Activated CD8-positive, alpha-beta memory T cell treated with anti-CD3 and anti-CD28 coated beads, Interleukin-2, amount 10 ng/mL, durations not matched to agents 7 days and 5 days (primary cell): ENCODE measurements around the gene RSPH6A. TPM values are rescaled to one million over a fixed set of nuclear protein-coding genes. Genes with fewer than 3 reads are reported as not detected.
A peak's percentile ranks its signal among the peaks of the same experiment; 100 is the strongest.

ENCODE experiments used
- ATAC-seq: fragments of 150-1000 bp; cut with Tn5 transposase; one replicate; pipeline ENCODE4 v1.10.0; 2021; ENCODE audit warnings: moderate library complexity
- CTCF ChIA-PET: fragments of 350-600 bp; sonication (Branson Sonifier 250); formaldehyde crosslinking; loops from one replicate; lab custom pipeline; 2021; ENCODE audit warnings: antibody characterized with exemption; lab: Charles Lee
- DNase-seq: peaks from one replicate; pipeline ENCODE4 v3.0.0-alpha.2; 2020
- H3K27ac Mint-ChIP-seq: one replicate; pipeline ENCODE4 v1.8.0; 2021; ENCODE audit warnings: mild to moderate bottlenecking, mixed read lengths
- H3K27me3 Mint-ChIP-seq: one replicate; pipeline ENCODE4 v1.8.0; 2021; ENCODE audit warnings: mixed read lengths
- H3K36me3 Mint-ChIP-seq: one replicate; pipeline ENCODE4 v1.8.0; 2021; ENCODE audit warnings: mild to moderate bottlenecking, mixed read lengths
- H3K4me1 Mint-ChIP-seq: one replicate; pipeline ENCODE4 v1.8.0; 2021; ENCODE audit warnings: mixed read lengths
- H3K4me3 Mint-ChIP-seq: one replicate; pipeline ENCODE4 v1.8.0; 2021; ENCODE audit warnings: mild to moderate bottlenecking, moderate library complexity, mixed read lengths
- H3K9me3 Mint-ChIP-seq: one replicate; pipeline ENCODE4 v1.8.0; 2022; ENCODE audit warnings: low read depth, mixed read lengths
- total RNA-seq, 2 experiments: library from RNA; stranded (reverse); gene quantifications; one replicate each; pipeline ENCODE4 v1.2.3, GENCODE V29; 2021

Gene RSPH6A
- under 1 TPM; 0.19 to 0.23 TPM for total RNA-seq

GRCh38 chr19:45814851-45815480 lies at the start of gene RSPH6A:
RSPH6A (minus strand) TSS chr19:45815308; CDS start chr19:45815176, 132 bp downstream.
- H3K4me1 Mint-ChIP-seq = peaks cover 13% of the 10 kb centered on the region
- H3K36me3 Mint-ChIP-seq = no peaks in the 10 kb centered on the region
- CTCF ChIA-PET = interaction anchor here (1.2 to 6.6 kb wide), 3 partner anchors 16 to 71 kb away, joined by 3 to 36 read pairs (median 21); partner anchors contain the start of genes IRF2BP1 and SIX5
- no peaks in the 10 kb centered on the region for H3K27me3 Mint-ChIP-seq
- DNase-seq = no peak
- H3K4me3 Mint-ChIP-seq = no peak within 1 kb of the TSS
- H3K27ac Mint-ChIP-seq = no peak within 1 kb of the TSS
- H3K9me3 Mint-ChIP-seq = no peaks in the 10 kb centered on the region
- no peak for ATAC-seq

DNA sequence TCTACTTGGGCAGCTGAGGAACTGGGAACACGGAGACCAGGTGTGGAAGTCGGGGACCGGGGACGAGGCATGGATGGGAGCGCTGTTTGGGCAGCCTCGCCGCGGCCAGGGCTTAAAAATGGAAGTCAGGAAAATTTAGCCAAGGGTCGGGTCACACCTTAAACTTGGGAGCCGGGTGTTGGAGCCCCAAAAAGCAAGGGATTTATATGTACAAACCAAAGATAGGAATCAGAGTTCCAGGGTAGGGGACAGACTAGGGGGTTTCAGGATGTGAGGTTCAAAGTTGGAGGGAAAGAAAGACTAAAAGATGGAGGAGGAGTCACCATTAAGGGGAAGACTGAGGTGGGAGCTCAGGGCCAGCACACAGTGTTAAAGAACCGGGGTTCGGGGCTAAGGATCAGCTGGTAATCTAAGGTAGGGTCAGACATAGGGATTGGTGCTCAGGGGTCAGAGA lies 49.5 kb upstream of the RSPH6A start:
- Mint-ChIP-seq H3K4me3 (peak overlapping the region; percentile 42), H3K9me3 (no peaks in the 10 kb centered on the region), H3K27me3 (peaks cover 34% of the 10 kb centered on the region), H3K36me3 (peaks cover 8% of the 10 kb centered on the region), H3K27ac (no peak overlapping the region), H3K4me1 (peaks cover 32% of the 10 kb centered on the region)
- no peak for DNase-seq
- ATAC-seq = no peak
- CTCF ChIA-PET = interaction anchor here (1.0 to 8.2 kb wide), 9 partner anchors 11 to 152 kb away, joined by 3 to 117 read pairs (median 4); partner anchors contain the start of genes IRF2BP1, MYPOP and SIX5

GRCh38 chr19:45863840-45864628 lies 48.9 kb upstream of the RSPH6A start, which contains the start of gene FOXA3:
FOXA3 (plus strand) TSS chr19:45864326; CDS start chr19:45864457, 131 bp downstream.
- peak within 1 kb of the TSS; percentile 99 for H3K27ac Mint-ChIP-seq
- peaks cover 32% of the 10 kb centered on the region for H3K4me1 Mint-ChIP-seq
- CTCF ChIA-PET = interaction anchor here (0.5 to 8.2 kb wide), 25 partner anchors 11 to 487 kb away, joined by 3 to 117 read pairs (median 4); partner anchors contain the start of genes FBXO46, IRF2BP1, MYPOP and SIX5
- H3K27me3 Mint-ChIP-seq = peaks cover 34% of the 10 kb centered on the region
- H3K9me3 Mint-ChIP-seq = no peaks in the 10 kb centered on the region
- peak; percentile 27 for ATAC-seq
- H3K4me3 Mint-ChIP-seq = peak within 1 kb of the TSS; percentile 98
- peak; percentile 70 for DNase-seq
- peaks cover 12% of the 10 kb centered on the region for H3K36me3 Mint-ChIP-seq

GRCh38 chr19:45863335-45863839 lies 48.3 kb upstream of the RSPH6A start:
- H3K4me1 Mint-ChIP-seq = peaks cover 32% of the 10 kb centered on the region
- H3K27me3 Mint-ChIP-seq = peaks cover 34% of the 10 kb centered on the region
- H3K9me3 Mint-ChIP-seq = no peaks in the 10 kb centered on the region
- H3K36me3 Mint-ChIP-seq = peaks cover 17% of the 10 kb centered on the region
- H3K4me3 Mint-ChIP-seq = peak overlapping the region; percentile 98
- ATAC-seq (no peak), DNase-seq (no peak)
- H3K27ac Mint-ChIP-seq = peak overlapping the region; percentile 99
- CTCF ChIA-PET = interaction anchor here (0.7 to 8.2 kb wide), 24 partner anchors 10 to 487 kb away, joined by 3 to 117 read pairs (median 4); partner anchors contain the start of genes FBXO46, IRF2BP1, MYPOP and SIX5

- peak; percentile 100 for DNase-seq
- Mint-ChIP-seq H3K27ac (peak within 1 kb of the TSS; percentile 99), H3K27me3 (peaks cover 34% of the 10 kb centered on the region), H3K36me3 (peaks cover 21% of the 10 kb centered on the region), H3K4me1 (peaks cover 36% of the 10 kb centered on the region), H3K4me3 (peak within 1 kb of the TSS; percentile 98), H3K9me3 (no peaks in the 10 kb centered on the region)
- CTCF ChIA-PET = interaction anchor here (0.7 to 8.2 kb wide), 21 partner anchors 13 to 488 kb away, joined by 3 to 117 read pairs (median 4); partner anchors contain the start of genes FBXO46, IRF2BP1, MYPOP and SIX5
- ATAC-seq = peak; percentile 96
Observed at GRCh38 chr19:45862564-45863334, 47.6 kb upstream of the RSPH6A start, which contains the start of gene SYMPK. SYMPK (minus strand) TSS chr19:45863147; CDS start chr19:45854495, 8,652 bp downstream.

DNA sequence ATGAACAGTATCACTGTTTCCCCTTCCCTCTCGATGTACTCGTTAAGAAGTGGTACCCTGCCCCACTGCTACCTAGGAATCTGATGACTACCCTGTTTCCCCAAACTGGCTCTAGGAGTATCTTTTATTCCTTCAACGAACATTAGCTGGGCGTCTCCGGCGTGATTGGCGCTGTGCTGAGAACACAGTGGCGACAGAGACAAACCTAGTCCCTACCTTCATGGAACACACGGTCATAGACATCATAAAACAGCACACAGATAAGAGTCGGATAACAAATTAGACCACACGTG lies 47.1 kb upstream of the RSPH6A start:
- no peak for ATAC-seq
- no peak for DNase-seq
- peak overlapping the region; percentile 99 for H3K27ac Mint-ChIP-seq
- no peaks in the 10 kb centered on the region for H3K9me3 Mint-ChIP-seq
- peaks cover 32% of the 10 kb centered on the region for H3K27me3 Mint-ChIP-seq
- H3K4me3 Mint-ChIP-seq = peak overlapping the region; percentile 98
- CTCF ChIA-PET = interaction anchor here (1.4 to 8.2 kb wide), 4 partner anchors 13 to 45 kb away, joined by 3 to 117 read pairs (median 10); partner anchors contain the start of gene IRF2BP1
- peaks cover 36% of the 10 kb centered on the region for H3K4me1 Mint-ChIP-seq
- H3K36me3 Mint-ChIP-seq = peaks cover 21% of the 10 kb centered on the region

GRCh38 chr19:45860359-45861259 lies 45.5 kb upstream of the RSPH6A start:
- CTCF ChIA-PET = interaction anchor here (1.0 to 1.5 kb wide), 7 partner anchors 22 to 91 kb away, joined by 3 to 5 read pairs (median 4); partner anchors contain the start of genes IRF2BP1 and SIX5
- Mint-ChIP-seq H3K36me3 (peaks cover 21% of the 10 kb centered on the region), H3K27ac (peak overlapping the region; percentile 99), H3K27me3 (peaks cover 24% of the 10 kb centered on the region), H3K4me1 (peaks cover 36% of the 10 kb centered on the region), H3K4me3 (peak overlapping the region; percentile 22), H3K9me3 (no peaks in the 10 kb centered on the region)
- no peak for DNase-seq
- no peak for ATAC-seq

DNA sequence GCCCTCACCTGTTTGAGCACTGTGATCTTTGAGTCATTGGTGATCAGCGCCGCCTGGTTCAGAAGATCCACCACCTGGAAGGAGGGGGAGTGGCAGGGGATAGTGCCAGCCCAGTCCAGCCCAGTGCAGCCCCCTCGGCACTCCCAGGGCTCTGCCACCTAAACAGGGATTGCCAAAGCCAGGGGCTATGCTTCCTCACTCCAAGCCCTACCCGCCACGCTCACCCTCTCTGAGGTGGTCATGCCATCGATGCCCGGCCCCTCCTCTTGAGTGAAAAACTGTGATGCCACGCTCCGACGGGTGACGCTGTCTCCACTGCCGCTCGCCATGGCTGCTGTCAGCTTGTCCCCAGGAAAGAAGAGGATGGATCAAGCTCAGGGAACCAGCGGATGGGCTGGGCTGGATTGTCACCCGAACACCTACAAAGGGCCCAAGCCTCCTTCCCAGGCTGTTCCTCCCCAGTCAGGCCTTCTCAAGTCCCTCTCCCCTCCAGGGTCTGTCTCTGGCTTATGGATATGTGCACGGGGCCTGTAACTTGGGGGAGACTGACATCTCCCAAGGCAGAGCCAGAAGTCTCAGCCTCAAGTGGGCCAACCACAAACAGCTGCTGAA lies 39.2 kb upstream of the RSPH6A start:
- Mint-ChIP-seq H3K9me3 (no peaks in the 10 kb centered on the region), H3K4me3 (no peak overlapping the region), H3K36me3 (peaks cover 26% of the 10 kb centered on the region), H3K27ac (no peak overlapping the region), H3K4me1 (peaks cover 5% of the 10 kb centered on the region), H3K27me3 (no peaks in the 10 kb centered on the region)
- DNase-seq (no peak), ATAC-seq (no peak)
- CTCF ChIA-PET = interaction anchor here (1.2 to 2.7 kb wide), 4 partner anchors 10 to 37 kb away, joined by 3 to 11 read pairs (median 6); partner anchors contain the start of gene FOXA3

- no peak overlapping the region for H3K4me3 Mint-ChIP-seq
- DNase-seq (no peak), ATAC-seq (no peak)
- H3K9me3 Mint-ChIP-seq = no peaks in the 10 kb centered on the region
- peaks cover 23% of the 10 kb centered on the region for H3K36me3 Mint-ChIP-seq
- no peaks in the 10 kb centered on the region for H3K27me3 Mint-ChIP-seq
- peak overlapping the region; percentile 44 for H3K27ac Mint-ChIP-seq
- CTCF ChIA-PET = interaction anchor here (1.2 to 1.7 kb wide), 2 partner anchors 11 to 36 kb away, joined by 3 to 7 read pairs; partner anchors contain the start of gene FOXA3
- peaks cover under 1% of the 10 kb centered on the region for H3K4me1 Mint-ChIP-seq
Observed at GRCh38 chr19:45852983-45853382, 37.9 kb upstream of the RSPH6A start.

DNA sequence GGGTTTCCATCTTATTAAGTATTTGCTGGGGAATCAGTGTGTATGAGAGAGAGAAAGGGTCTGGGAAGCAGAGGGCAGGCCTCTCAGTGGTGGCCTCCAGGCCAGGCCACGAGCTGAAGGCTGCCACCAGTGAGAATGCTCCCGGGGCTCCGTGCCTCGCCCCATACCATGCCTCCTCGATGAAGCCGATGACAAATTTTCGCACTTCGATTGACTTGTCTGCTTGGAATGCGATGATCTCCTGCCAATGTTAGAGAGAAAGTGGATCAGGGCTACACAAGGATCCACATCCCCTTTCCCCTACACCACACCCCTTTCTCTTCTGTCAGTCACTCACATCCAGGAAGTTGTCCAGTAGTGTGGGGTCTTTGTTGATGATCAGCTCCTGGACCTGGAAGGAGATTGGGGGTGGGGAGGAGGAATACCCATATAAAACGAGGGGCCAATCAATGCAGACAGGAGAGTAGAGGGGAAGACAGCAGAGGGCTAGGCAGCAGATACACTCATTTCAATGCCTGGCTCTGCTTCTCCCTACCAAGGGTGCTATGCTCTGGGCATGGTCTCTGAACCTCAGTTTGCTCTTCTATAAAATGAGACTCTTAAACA lies 37.1 kb upstream of the RSPH6A start:
- DNase-seq = no peak
- no peaks in the 10 kb centered on the region for H3K4me1 Mint-ChIP-seq
- peaks cover 30% of the 10 kb centered on the region for H3K36me3 Mint-ChIP-seq
- CTCF ChIA-PET = interaction anchor here (1.7 kb wide), 1 partner anchor 35 kb away, joined by 7 read pairs; no protein-coding TSS in a partner anchor
- no peak overlapping the region for H3K4me3 Mint-ChIP-seq
- H3K27ac Mint-ChIP-seq = no peak overlapping the region
- H3K9me3 Mint-ChIP-seq = no peaks in the 10 kb centered on the region
- no peak for ATAC-seq
- no peaks in the 10 kb centered on the region for H3K27me3 Mint-ChIP-seq

DNA sequence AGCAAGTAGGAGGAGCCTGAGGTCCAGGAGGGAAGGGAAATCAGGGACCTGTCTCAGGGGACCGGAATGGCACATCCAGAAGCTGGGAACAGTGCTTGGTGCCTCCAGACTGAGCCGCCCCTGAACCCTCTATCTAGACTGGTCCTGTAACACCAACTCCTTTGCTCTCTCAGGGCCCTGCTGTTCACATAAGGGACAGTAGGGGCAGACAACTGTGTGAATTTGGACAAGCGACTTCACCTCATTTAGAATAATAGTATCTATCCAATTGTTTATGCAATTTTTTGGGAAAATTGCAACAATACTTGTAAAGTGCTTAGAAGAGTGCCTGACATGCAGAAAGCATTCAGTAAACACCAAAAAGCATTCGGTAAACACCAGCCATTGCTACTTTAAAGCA lies 33.8 kb upstream of the RSPH6A start:
- Mint-ChIP-seq H3K4me3 (no peak overlapping the region), H3K4me1 (no peaks in the 10 kb centered on the region), H3K36me3 (peaks cover 47% of the 10 kb centered on the region), H3K27ac (no peak overlapping the region), H3K27me3 (no peaks in the 10 kb centered on the region), H3K9me3 (no peaks in the 10 kb centered on the region)
- DNase-seq = no peak
- no peak for ATAC-seq
- CTCF ChIA-PET = interaction anchor here (0.7 to 1.5 kb wide), 2 partner anchors 35 to 50 kb away, joined by 3 to 4 read pairs; no protein-coding TSS in a partner anchor
